ENCODE data around the gene YJEFN3.

The YJEFN3 gene

DNA sequence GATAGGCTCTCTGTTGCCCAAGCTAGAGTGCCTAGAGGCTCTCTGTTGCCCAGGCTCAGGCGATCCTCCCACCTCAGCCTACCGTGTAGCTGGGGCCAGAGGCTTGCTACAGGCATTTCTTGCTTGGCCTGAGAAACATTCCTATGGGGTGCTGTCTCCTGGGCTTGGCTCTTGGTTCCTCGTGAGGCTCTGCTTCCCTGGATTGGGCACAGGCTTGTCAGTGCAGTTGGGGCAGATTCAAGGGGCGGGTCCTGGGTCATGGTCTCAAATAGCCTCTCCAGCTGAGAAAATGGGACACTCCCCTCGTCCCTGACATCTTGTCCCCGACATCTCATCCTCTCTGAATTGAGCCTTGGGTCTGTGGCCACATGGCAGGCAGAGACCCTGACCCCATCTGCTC, 18.3 kb upstream of the YJEFN3 start:
- H3K4me1 ChIP-seq (ENCODE audit: control insufficient read depth, insufficient read depth, low read length) = peaks cover 7% of the 10 kb centered on the region
- no peaks in the 10 kb centered on the region for H3K9me3 ChIP-seq (ENCODE audit: control insufficient read depth in 2 of 2, low read length in 2 of 2)
- H3K36me3 ChIP-seq (ENCODE audit: control insufficient read depth in 2 of 2, insufficient read depth in 2 of 2, low read length in 2 of 2) = peaks cover 5% of the 10 kb centered on the region in 2 donors
- no peak overlapping the region for H3K4me3 ChIP-seq (ENCODE audit: low read length in 2 of 2)
- H3K27ac ChIP-seq (ENCODE audit: low read length) = no peak overlapping the region
- H3K9ac ChIP-seq (ENCODE audit: low read length in 2 of 2) = no peak overlapping the region
- no peaks in the 10 kb centered on the region for H3K27me3 ChIP-seq (ENCODE audit: control insufficient read depth in 1 of 2, insufficient read depth in 2 of 2, low read length in 2 of 2)

DNA sequence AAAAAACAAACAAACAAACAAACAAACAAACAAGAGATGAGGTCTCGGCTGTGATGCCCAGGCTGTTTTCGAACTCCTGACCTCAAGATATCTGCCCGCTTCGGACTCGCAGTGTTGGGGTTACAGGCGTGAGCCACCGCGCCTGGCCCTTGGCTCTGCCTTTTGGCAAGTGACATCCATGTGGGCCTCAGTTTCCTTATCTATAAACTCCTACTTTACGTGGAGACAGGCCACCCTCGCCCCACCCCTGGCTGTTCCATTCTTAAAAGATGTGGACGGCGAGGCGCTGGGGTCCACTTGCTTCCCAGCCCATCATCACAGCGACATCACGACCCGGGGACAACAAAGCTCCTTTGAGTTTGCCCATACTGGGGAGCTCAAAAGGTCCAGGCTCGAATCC, 15.0 kb upstream of the YJEFN3 start:
- H3K36me3 ChIP-seq (ENCODE audit: control insufficient read depth in 2 of 2, insufficient read depth in 2 of 2, low read length in 2 of 2) = no peaks in the 10 kb centered on the region
- peak overlapping the region; percentile 67 to 68 for H3K4me3 ChIP-seq (ENCODE audit: low read length in 2 of 2)
- no peak overlapping the region for H3K27ac ChIP-seq (ENCODE audit: low read length)
- no peaks in the 10 kb centered on the region for H3K27me3 ChIP-seq (ENCODE audit: control insufficient read depth in 1 of 2, insufficient read depth in 2 of 2, low read length in 2 of 2)
- no peaks in the 10 kb centered on the region for H3K9me3 ChIP-seq (ENCODE audit: control insufficient read depth in 2 of 2, low read length in 2 of 2)
- H3K9ac ChIP-seq (ENCODE audit: low read length in 2 of 2) = peak overlapping the region; percentile 42 to 65
- H3K4me1 ChIP-seq (ENCODE audit: control insufficient read depth, insufficient read depth, low read length) = peaks cover 24% of the 10 kb centered on the region

DNA sequence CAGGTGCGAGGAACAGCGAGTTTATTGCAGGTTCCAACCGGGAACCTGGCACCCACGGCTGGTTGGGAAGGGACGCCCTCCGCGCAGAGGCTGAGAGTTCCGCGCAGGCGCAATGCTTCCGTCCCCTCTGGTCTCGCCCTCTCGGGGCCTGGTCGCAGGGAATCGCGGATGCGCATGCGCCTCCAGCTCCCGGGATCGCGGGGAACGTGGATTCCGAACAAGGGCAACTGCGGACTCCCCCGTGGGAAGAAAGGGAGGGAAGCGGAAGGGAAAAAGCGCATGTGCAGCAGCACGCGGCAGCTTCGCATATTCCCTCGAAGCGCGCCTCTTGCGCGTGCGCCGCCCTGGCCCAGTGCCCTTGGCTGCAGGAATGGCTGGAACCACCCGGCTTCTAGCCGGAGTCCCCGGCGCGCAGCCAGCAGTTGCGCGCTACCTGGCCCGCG, 14.5 kb upstream of the YJEFN3 start:
- Histone ChIP-seq H3K4me3 (ENCODE audit: low read length in 2 of 2) (peak overlapping the region; percentile 67 to 68), H3K27ac (ENCODE audit: low read length) (no peak overlapping the region), H3K4me1 (ENCODE audit: control insufficient read depth, insufficient read depth, low read length) (peaks cover 27% of the 10 kb centered on the region), H3K9ac (ENCODE audit: low read length in 2 of 2) (peak overlapping the region; percentile 42 to 65), H3K36me3 (ENCODE audit: control insufficient read depth in 2 of 2, insufficient read depth in 2 of 2, low read length in 2 of 2) (peaks cover 0 to under 1% of the 10 kb centered on the region in 2 donors), H3K9me3 (ENCODE audit: control insufficient read depth in 2 of 2, low read length in 2 of 2) (no peaks in the 10 kb centered on the region), H3K27me3 (ENCODE audit: control insufficient read depth in 1 of 2, insufficient read depth in 2 of 2, low read length in 2 of 2) (no peaks in the 10 kb centered on the region)

DNA sequence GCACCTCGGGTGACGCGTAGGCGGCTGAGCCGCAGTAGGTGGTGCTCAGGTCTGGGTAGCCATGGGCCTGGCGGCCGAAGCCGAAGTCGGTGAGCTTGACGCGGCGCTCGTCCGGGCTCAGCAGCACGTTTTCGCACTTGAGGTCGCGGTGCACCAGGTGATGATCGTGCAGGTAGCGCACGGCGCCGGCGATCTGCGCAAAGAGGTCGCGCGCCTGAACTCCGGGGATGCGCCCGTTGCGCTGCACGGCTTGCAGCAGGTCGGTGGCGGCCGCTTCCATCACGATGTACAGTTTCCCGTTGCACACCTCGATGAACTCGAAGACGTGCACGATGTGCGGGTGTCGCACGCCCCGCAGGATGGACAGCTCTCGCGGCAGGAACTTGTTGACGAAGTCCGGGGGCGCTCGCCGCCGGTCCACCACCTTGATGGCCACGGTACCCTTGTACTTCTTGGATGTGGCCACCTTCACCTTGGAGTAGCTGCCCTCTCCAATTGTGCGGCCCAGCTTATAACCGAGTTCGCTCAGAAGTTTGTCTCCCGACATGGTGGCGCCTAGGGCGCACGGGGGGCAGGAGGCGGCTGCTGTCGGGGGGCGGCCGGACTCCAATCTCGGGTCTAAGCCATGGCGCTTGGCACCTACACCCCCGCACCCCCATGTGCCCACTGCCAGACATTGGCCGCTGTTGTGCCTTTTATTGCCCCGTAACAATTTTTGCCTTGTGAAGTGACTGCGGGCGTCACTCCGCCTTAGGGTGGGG, 13.7 kb upstream of the YJEFN3 start, which contains the start of gene TSSK6:
TSS of gene TSSK6 (minus strand) at position 668 of the 761 bp plus-strand sequence. CDS start at position 547, 121 bp downstream.
- H3K9ac ChIP-seq (ENCODE audit: low read length in 2 of 2) = peak within 1 kb of the TSS; percentile 90 to 94
- H3K36me3 ChIP-seq (ENCODE audit: control insufficient read depth in 2 of 2, insufficient read depth in 2 of 2, low read length in 2 of 2) = peaks cover 0 to 5% of the 10 kb centered on the region in 2 donors
- H3K4me3 ChIP-seq (ENCODE audit: low read length in 2 of 2) = peak within 1 kb of the TSS; percentile 90 to 92
- peak within 1 kb of the TSS; percentile 76 for H3K27ac ChIP-seq (ENCODE audit: low read length)
- peaks cover 33% of the 10 kb centered on the region for H3K4me1 ChIP-seq (ENCODE audit: control insufficient read depth, insufficient read depth, low read length)
- H3K27me3 ChIP-seq (ENCODE audit: control insufficient read depth in 1 of 2, insufficient read depth in 2 of 2, low read length in 2 of 2) = no peaks in the 10 kb centered on the region
- no peaks in the 10 kb centered on the region for H3K9me3 ChIP-seq (ENCODE audit: control insufficient read depth in 2 of 2, low read length in 2 of 2)

DNA sequence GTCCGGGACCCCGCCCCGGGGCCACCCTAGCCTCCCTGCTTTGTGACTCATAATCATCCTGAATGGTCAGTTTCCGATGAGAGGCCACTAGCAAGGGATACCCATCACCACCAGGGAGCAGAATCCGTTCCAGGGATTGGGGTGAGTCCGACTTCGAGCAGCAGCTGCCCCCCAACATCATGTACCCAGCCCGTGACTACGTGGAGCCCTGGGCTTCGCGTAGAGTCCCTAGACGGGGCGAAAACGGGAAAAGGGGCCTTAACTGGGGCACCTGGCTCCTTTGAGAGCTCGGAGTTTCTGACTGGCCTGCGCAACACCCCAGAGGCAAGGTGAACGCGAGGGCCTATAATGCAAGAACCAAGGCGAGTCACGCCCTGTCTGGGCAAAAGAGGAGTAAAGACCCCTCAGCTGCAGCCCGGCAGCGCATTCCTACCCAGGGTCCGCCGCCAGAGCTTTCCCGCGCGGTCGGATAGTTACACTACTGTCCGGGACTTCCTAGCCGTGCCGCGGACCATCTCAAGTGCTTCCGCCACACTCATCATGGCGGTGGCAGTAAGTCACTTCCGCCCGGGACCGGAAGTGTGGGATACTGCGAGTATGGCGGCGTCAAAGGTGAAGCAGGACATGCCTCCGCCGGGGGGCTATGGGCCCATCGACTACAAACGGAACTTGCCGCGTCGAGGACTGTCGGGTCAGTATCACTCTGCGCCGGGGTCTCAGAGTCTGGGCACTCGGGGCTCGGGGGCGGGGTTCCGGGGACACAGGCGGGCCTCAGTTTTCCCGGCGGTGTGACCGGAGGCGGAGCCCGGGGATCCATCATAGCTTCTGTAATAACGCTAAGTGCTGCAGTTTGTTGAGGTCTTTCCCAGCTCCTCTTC, 12.8 kb upstream of the YJEFN3 start, which contains the start of gene NDUFA13:
TSS of gene NDUFA13 (plus strand) at position 584 of the 878 bp plus-strand sequence. CDS start at position 598, 14 bp downstream.
- Histone ChIP-seq H3K36me3 (ENCODE audit: control insufficient read depth in 2 of 2, insufficient read depth in 2 of 2, low read length in 2 of 2) (peaks cover 4 to 10% of the 10 kb centered on the region in 2 donors), H3K27ac (ENCODE audit: low read length) (peak within 1 kb of the TSS; percentile 76), H3K4me3 (ENCODE audit: low read length in 2 of 2) (peak within 1 kb of the TSS; percentile 90 to 92), H3K9me3 (ENCODE audit: control insufficient read depth in 2 of 2, low read length in 2 of 2) (no peaks in the 10 kb centered on the region), H3K4me1 (ENCODE audit: control insufficient read depth, insufficient read depth, low read length) (peaks cover 34% of the 10 kb centered on the region), H3K9ac (ENCODE audit: low read length in 2 of 2) (peak within 1 kb of the TSS; percentile 90 to 94), H3K27me3 (ENCODE audit: control insufficient read depth in 1 of 2, insufficient read depth in 2 of 2, low read length in 2 of 2) (no peaks in the 10 kb centered on the region)

DNA sequence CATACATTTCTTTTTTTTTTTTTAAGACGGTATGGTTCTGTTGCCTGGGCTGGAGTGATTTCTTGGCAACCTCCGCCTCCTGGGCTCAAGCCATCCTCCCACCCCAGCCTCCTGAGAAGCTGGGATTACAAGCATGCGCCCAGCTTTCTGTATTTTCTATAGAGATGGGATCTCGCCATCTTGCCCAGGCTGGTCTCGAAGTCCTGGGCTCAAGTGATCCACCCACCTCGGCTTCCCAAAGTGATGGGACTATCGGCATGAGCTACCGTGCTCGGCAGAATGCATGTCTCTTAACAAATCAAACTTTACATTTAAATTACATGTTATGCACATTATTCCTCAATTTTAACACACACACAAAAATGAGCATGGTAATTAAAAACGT, 11.5 kb upstream of the YJEFN3 start:
- no peak overlapping the region for H3K27ac ChIP-seq (ENCODE audit: low read length)
- peak overlapping the region; percentile 90 to 92 for H3K4me3 ChIP-seq (ENCODE audit: low read length in 2 of 2)
- H3K9me3 ChIP-seq (ENCODE audit: control insufficient read depth in 2 of 2, low read length in 2 of 2) = no peaks in the 10 kb centered on the region
- H3K4me1 ChIP-seq (ENCODE audit: control insufficient read depth, insufficient read depth, low read length) = peaks cover 34% of the 10 kb centered on the region
- peaks cover 6 to 10% of the 10 kb centered on the region in 2 donors for H3K36me3 ChIP-seq (ENCODE audit: control insufficient read depth in 2 of 2, insufficient read depth in 2 of 2, low read length in 2 of 2)
- no peak overlapping the region for H3K9ac ChIP-seq (ENCODE audit: low read length in 2 of 2)
- H3K27me3 ChIP-seq (ENCODE audit: control insufficient read depth in 1 of 2, insufficient read depth in 2 of 2, low read length in 2 of 2) = no peaks in the 10 kb centered on the region

DNA sequence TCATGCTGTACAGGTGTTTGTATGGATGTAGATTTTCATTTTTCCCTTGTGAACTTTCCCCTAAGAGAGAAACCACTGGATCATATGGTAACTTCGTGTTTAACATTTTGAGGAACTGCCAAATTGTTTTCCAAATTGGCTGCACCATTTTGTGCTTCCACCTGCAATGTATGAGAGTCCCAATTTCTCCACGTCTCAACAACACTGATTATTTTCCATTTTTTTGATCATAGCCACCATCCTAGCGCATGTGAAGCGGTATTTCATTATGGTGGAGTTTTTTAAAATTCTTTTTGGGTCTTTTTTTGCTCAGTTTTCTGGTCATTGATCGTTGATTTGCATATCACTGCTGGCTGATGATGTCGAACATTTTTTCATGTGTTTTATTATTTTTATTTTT, 7.7 kb upstream of the YJEFN3 start:
- Histone ChIP-seq H3K9ac (ENCODE audit: low read length in 2 of 2) (no peak overlapping the region), H3K36me3 (ENCODE audit: control insufficient read depth in 2 of 2, insufficient read depth in 2 of 2, low read length in 2 of 2) (peaks cover 10 to 15% of the 10 kb centered on the region in 2 donors), H3K4me1 (ENCODE audit: control insufficient read depth, insufficient read depth, low read length) (peaks cover 24% of the 10 kb centered on the region), H3K9me3 (ENCODE audit: control insufficient read depth in 2 of 2, low read length in 2 of 2) (no peaks in the 10 kb centered on the region), H3K27me3 (ENCODE audit: control insufficient read depth in 1 of 2, insufficient read depth in 2 of 2, low read length in 2 of 2) (no peaks in the 10 kb centered on the region), H3K4me3 (ENCODE audit: low read length in 2 of 2) (no peak overlapping the region), H3K27ac (ENCODE audit: low read length) (no peak overlapping the region)

DNA sequence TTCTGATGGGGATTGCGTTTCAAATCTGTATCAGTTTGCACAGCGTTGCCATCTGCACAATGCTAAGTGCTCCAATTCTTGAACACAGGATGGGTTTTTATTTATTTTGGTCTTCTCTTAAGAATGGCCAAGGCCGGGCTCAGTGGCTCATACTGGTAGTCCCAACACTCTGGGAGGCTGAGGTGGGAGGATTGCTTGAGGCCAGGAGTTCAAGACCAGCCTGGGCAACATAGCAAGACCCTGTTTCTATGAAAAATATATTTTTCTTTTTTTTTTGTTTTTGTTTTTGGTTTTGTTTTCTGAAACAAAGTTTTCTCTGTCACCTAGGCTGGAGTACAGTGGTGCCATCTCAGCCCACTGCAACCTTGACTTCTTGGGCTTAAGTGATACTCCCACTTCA, 5.5 kb upstream of the YJEFN3 start:
- Histone ChIP-seq H3K36me3 (ENCODE audit: control insufficient read depth in 2 of 2, insufficient read depth in 2 of 2, low read length in 2 of 2) (peaks cover 18 to 24% of the 10 kb centered on the region in 2 donors), H3K27me3 (ENCODE audit: control insufficient read depth in 1 of 2, insufficient read depth in 2 of 2, low read length in 2 of 2) (no peaks in the 10 kb centered on the region), H3K4me3 (ENCODE audit: low read length in 2 of 2) (no peak overlapping the region), H3K9ac (ENCODE audit: low read length in 2 of 2) (no peak overlapping the region), H3K9me3 (ENCODE audit: control insufficient read depth in 2 of 2, low read length in 2 of 2) (no peaks in the 10 kb centered on the region), H3K4me1 (ENCODE audit: control insufficient read depth, insufficient read depth, low read length) (peaks cover 10% of the 10 kb centered on the region), H3K27ac (ENCODE audit: low read length) (no peak overlapping the region)

DNA sequence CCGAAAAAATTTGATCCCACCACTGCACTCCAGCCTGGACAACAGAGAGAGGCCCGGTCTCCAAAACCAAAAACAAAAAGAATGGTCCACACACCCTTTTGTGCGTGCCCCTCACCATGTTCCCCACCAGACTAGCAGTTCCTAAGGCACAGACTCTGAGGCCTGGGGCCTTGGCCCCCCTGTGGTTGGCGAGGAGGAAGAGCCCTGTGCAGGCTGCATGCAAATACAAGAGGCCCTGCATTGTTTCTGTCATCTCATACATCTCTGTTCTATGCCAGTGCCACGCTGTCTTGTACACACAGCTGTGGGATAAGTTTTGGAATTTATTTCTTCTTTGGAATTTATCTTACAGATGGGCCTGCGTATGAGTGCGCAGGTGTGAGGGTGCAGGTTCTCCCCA, 4.7 kb upstream of the YJEFN3 start:
- H3K4me1 ChIP-seq (ENCODE audit: control insufficient read depth, insufficient read depth, low read length) = peaks cover 13% of the 10 kb centered on the region
- H3K27ac ChIP-seq (ENCODE audit: low read length) = no peak overlapping the region
- no peaks in the 10 kb centered on the region for H3K9me3 ChIP-seq (ENCODE audit: control insufficient read depth in 2 of 2, low read length in 2 of 2)
- H3K4me3 ChIP-seq (ENCODE audit: low read length in 2 of 2) = no peak overlapping the region
- H3K9ac ChIP-seq (ENCODE audit: low read length in 2 of 2) = no peak overlapping the region
- no peaks in the 10 kb centered on the region for H3K27me3 ChIP-seq (ENCODE audit: control insufficient read depth in 1 of 2, insufficient read depth in 2 of 2, low read length in 2 of 2)
- H3K36me3 ChIP-seq (ENCODE audit: control insufficient read depth in 2 of 2, insufficient read depth in 2 of 2, low read length in 2 of 2) = peaks cover 18 to 25% of the 10 kb centered on the region in 2 donors

DNA sequence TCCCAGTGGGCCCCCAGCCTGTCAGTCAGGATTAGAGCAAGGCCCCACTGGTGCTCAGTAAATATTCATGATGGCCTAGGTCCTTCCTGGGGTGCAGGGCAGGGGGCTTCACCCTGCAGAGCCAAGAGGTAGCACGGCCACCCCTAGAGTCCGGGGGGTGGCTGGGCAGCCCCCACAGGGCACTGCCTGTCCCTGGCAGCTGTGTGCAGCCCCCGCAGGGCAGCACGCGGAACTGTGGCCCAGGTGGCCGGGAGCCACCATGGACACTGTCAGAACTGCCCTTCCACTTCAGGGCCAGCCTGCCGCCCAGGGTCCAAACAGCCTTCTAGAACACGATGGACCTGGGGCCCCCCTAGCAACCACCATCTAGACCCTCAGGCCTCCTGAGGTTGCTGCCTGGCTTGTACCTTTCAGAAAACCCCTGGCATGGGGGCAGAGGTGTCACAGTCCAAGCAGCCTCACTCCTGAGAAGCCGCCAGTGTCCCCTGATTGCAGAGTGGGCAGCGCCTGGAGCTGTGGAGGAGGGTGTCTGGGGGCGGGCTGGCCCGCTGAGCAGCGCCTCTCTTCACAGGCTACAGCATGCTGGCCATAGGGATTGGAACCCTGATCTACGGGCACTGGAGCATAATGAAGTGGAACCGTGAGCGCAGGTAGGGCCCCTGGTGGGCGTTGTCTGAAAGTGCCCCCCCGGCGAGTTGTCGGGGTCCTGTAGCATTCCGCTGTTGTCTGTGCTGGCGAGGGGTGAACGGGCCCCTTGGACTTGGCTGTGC, 2.9 kb upstream of the YJEFN3 start:
- no peak overlapping the region for H3K9ac ChIP-seq (ENCODE audit: low read length in 2 of 2)
- H3K27me3 ChIP-seq (ENCODE audit: control insufficient read depth in 1 of 2, insufficient read depth in 2 of 2, low read length in 2 of 2) = no peaks in the 10 kb centered on the region
- H3K9me3 ChIP-seq (ENCODE audit: control insufficient read depth in 2 of 2, low read length in 2 of 2) = no peaks in the 10 kb centered on the region
- H3K4me3 ChIP-seq (ENCODE audit: low read length in 2 of 2) = no peak overlapping the region
- H3K27ac ChIP-seq (ENCODE audit: low read length) = no peak overlapping the region
- H3K36me3 ChIP-seq (ENCODE audit: control insufficient read depth in 2 of 2, insufficient read depth in 2 of 2, low read length in 2 of 2) = peaks cover 15 to 16% of the 10 kb centered on the region in 2 donors
- peaks cover 8% of the 10 kb centered on the region for H3K4me1 ChIP-seq (ENCODE audit: control insufficient read depth, insufficient read depth, low read length)

All from stomach smooth muscle (tissue), 2 donors.